Body of pancreas (tissue), 4 donors: ENCODE data around the gene GABRP. TPM values are rescaled to one million over a fixed set of nuclear protein-coding genes. Genes with fewer than 3 reads are reported as not detected.

ENCODE experiments used
- ATAC-seq: fragments of 150-250 bp; one replicate; pipeline ENCODE4 v1.9.1; 2016
- DNase-seq, 4 donors: peaks; one replicate each; pipeline ENCODE4 v3.0.0-alpha.2; 2019
- H3K27ac ChIP-seq, 4 donors: fragments of 200-600 bp; sonication (generic); 1 replicate in 3 of 4; 2 replicates in 1 of 4; pipeline versions ENCODE4 v1.5.1 to v1.6.1; 2016 to 2019; ENCODE audit warnings: mild to moderate bottlenecking in 1 of 4, mixed read lengths in 1 of 4, moderate library complexity in 1 of 4
- H3K27me3 ChIP-seq, 2 donors: fragments of 200-600 bp; sonication (generic); one replicate each; pipeline ENCODE4 v1.6.0; 2016; ENCODE audit warnings: mild to moderate bottlenecking in 1 of 2
- H3K36me3 ChIP-seq, 2 donors: fragments of 200-600 bp; sonication (generic); replicated peaks in 1 of 2; 2 replicates each; pipeline ENCODE4 v1.5.1; 2016; ENCODE audit warnings: low read depth in 2 of 2; ENCODE audit not compliant: insufficient read depth in 1 of 2
- H3K4me1 ChIP-seq: fragments of 200-600 bp; sonication (generic); one replicate; pipeline ENCODE4 v1.6.0; 2016
- H3K4me3 ChIP-seq, 2 donors: fragments of 200-600 bp; sonication (generic); 1 replicate in 1 of 2; 2 replicates in 1 of 2; pipeline ENCODE4 v1.5.1; 2016 to 2019
- H3K9me3 ChIP-seq, 3 donors: fragments of 200-600 bp; sonication (generic); 1 replicate in 2 of 3; 2 replicates in 1 of 3; pipeline ENCODE4 v1.5.1; 2016
- CTCF ChIP-seq, 7 experiments: fragments of 450-650 bp in 4 of 7; fragments of 200-600 bp in 3 of 7; sonication (generic) in 3 of 7; IDR thresholded peaks; one replicate each; pipeline ENCODE4 v1.5.1; 2016 to 2019; ENCODE audit warnings: antibody characterized with exemption in 7 of 7
- POLR2A ChIP-seq, 3 donors: fragments of 450-650 bp; IDR thresholded peaks; one replicate each; pipeline ENCODE4 v1.6.1; 2016; ENCODE audit warnings: antibody characterized with exemption in 3 of 3, mild to moderate bottlenecking in 2 of 3
- WGBS, 2 donors: methylation state at CpG; one replicate each; pipeline ENCODE4 v1.1.5; 2017; 5-methylcytosine and 5-hydroxymethylcytosine counted together
- intact Hi-C: fragments of 100-400 bp; cut with DNase I; formaldehyde crosslinking; loops from one replicate; pipeline ENCODE4 v1.15.1; 2023
- total RNA-seq, 2 donors: library from RNA; depleted of rRNA; stranded (reverse); fragments of >200 nt; gene quantifications; one replicate each; pipeline ENCODE4 v1.1.0, GENCODE V29; 2016

Gene GABRP
- total RNA-seq, 2 donors from 2014 or later = 8.6 TPM; not detected in 1

GRCh38 chr5:170849374-170849773, 65.8 kb downstream of the GABRP start:
- Histone ChIP-seq H3K4me1 (no peaks in the 10 kb centered on the region), H3K36me3 (no peaks in the 10 kb centered on the region), H3K27ac (no peak overlapping the region), H3K27me3 (no peaks in the 10 kb centered on the region), H3K4me3 (no peak overlapping the region), H3K9me3 (no peaks in the 10 kb centered on the region)
- DNase-seq (no peak), ATAC-seq (no peak)
- 76 to 81% methylated on average over 2 of the region's 2 CpGs for WGBS, 2 donors
- TF ChIP-seq CTCF (IDR thresholded peaks at IDR 0.05) (no peak), POLR2A (IDR thresholded peaks at IDR 0.05) (no peak)
- intact Hi-C loops = no loop called here

GRCh38 chr5:170854566-170854965, 71.0 kb downstream of the GABRP start:
- Histone ChIP-seq H3K36me3 (no peaks in the 10 kb centered on the region), H3K4me3 (no peak overlapping the region), H3K9me3 (no peaks in the 10 kb centered on the region), H3K27ac (no peak overlapping the region), H3K4me1 (no peaks in the 10 kb centered on the region), H3K27me3 (no peaks in the 10 kb centered on the region)
- TF ChIP-seq POLR2A (IDR thresholded peaks at IDR 0.05) = no peak
- TF ChIP-seq CTCF (IDR thresholded peaks at IDR 0.05) = no peak
- no peak for DNase-seq
- intact Hi-C loops = no loop called here
- no peak for ATAC-seq
- WGBS, 2 donors = 86 to 93% methylated on average over 6 of the region's 6 CpGs

DNA sequence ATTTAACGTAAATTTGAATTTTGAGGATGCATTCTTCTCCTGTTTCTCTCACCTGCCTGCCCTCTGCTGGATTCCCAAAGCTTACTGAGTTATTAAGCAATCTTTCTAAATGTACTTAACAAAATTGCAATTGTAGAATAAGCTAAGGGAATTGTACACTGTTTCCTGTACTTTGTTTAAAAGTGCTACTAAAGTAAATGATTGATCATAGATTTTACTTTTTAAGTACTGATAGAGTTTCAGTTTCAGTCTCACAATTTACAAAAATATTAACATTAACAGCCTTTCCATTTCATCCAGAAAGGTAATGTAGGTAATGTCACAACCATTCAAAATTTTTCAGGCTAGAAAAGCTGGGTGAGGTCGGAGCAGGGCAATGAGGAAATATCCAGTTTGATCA, 73.5 kb downstream of the GABRP start:
- TF ChIP-seq POLR2A (IDR thresholded peaks at IDR 0.05) = no peak
- no peak for TF ChIP-seq CTCF (IDR thresholded peaks at IDR 0.05)
- Histone ChIP-seq H3K27ac (no peak overlapping the region), H3K4me1 (no peaks in the 10 kb centered on the region), H3K36me3 (no peaks in the 10 kb centered on the region), H3K27me3 (no peaks in the 10 kb centered on the region), H3K9me3 (peaks cover 0 to 11% (median 0%) of the 10 kb centered on the region in 3 donors), H3K4me3 (no peak overlapping the region)
- no peak for ATAC-seq
- 69 to 74% methylated on average over 2 of the region's 2 CpGs for WGBS, 2 donors
- intact Hi-C loops = no loop called here
- DNase-seq = no peak

DNA sequence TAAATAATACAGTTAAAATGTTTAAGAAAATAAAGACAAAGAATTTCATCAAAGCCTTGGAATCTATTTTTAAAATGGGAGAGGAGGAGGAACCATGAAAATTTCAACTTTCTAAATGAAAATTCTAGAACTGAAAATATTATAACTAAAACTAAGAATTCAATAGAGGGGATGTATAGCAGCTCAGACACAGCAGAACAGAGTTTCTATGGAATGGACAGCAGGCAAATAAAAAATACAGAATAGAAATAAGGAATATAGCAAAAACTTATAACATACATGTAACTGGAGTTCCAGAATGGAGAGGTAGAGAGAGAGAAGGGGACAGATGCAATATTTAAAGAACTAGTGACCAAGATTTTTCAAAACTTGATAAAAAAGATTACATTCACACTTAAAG, 76.9 kb downstream of the GABRP start:
- intact Hi-C loops = no loop called here

More for the DNA sequence above, 76.9 kb downstream of the GABRP start:
- TF ChIP-seq CTCF (IDR thresholded peaks at IDR 0.05) (no peak), POLR2A (IDR thresholded peaks at IDR 0.05) (no peak)
- Histone ChIP-seq H3K27ac (no peak overlapping the region), H3K27me3 (no peaks in the 10 kb centered on the region), H3K36me3 (no peaks in the 10 kb centered on the region), H3K9me3 (peaks cover 0 to 11% (median 0%) of the 10 kb centered on the region in 3 donors), H3K4me3 (no peak overlapping the region), H3K4me1 (peaks cover 9% of the 10 kb centered on the region)
- DNase-seq = no peak
- ATAC-seq = no peak
